Measurements from ENCODE around the gene BEST4. TPM values are rescaled to one million over a fixed set of nuclear protein-coding genes. Genes with fewer than 3 reads are reported as not detected.

The BEST4 gene
- total and polyA plus RNA-seq, 2 experiments from 2014 or later: 0.48 to 0.83 TPM

DNA sequence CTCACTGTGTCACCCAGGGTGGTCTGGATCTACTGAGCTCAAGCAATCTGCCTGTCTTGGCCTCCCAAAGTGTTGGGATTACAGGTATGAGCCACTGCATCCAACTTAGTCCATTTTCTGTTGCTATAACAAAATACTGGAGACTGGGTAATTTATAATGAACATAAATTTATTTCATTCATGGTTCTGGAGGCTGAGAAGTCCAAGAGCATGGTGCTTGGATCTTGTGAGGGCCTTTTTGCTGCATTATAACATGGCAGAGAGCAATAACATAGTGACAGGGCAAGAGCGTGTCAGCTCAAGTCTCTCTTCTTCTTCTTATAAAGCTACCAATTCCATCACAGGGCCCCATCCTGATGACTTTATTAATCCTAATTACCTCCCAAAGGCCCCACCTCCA lies 52.0 kb downstream of the BEST4 start:
- H3K27ac ChIP-seq: no peak overlapping the region
- 93% methylated on average over 1 of the region's 1 CpG for WGBS (ENCODE audit: low lambda C conversion rate, missing lambda C conversion rate)
- H3K4me3 ChIP-seq: no peak overlapping the region
- no peaks in the 10 kb centered on the region for H4K20me1 ChIP-seq (ENCODE audit: insufficient read depth, poor library complexity, severe bottlenecking)
- H2AFZ ChIP-seq: no peak overlapping the region
- H3K27me3 ChIP-seq: no peaks in the 10 kb centered on the region
- TF ChIP-seq EZH2 (IDR thresholded peaks at IDR 0.05; ENCODE audit: borderline replicate concordance) (no peak), EZH2phosphoT487 (IDR thresholded peaks at IDR 0.05; ENCODE audit: low read depth, severe bottlenecking, unreplicated experiment) (no peak)
- TF ChIP-seq, protein P1, sequence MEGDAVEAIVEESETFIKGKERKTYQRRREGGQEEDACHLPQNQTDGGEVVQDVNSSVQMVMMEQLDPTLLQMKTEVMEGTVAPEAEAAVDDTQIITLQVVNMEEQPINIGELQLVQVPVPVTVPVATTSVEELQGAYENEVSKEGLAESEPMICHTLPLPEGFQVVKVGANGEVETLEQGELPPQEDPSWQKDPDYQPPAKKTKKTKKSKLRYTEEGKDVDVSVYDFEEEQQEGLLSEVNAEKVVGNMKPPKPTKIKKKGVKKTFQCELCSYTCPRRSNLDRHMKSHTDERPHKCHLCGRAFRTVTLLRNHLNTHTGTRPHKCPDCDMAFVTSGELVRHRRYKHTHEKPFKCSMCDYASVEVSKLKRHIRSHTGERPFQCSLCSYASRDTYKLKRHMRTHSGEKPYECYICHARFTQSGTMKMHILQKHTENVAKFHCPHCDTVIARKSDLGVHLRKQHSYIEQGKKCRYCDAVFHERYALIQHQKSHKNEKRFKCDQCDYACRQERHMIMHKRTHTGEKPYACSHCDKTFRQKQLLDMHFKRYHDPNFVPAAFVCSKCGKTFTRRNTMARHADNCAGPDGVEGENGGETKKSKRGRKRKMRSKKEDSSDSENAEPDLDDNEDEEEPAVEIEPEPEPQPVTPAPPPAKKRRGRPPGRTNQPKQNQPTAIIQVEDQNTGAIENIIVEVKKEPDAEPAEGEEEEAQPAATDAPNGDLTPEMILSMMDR (IDR thresholded peaks at IDR 0.05; ENCODE audit: poor library complexity): no peak
- H3K36me3 ChIP-seq (replicated peaks; ENCODE audit: insufficient read depth, low read depth): no peaks in the 10 kb centered on the region
- no peaks in the 10 kb centered on the region for H3K9me2 ChIP-seq (replicated peaks; ENCODE audit: insufficient read depth)
- H3K4me1 ChIP-seq (ENCODE audit: insufficient read depth): peaks cover 3% of the 10 kb centered on the region
- peaks cover 9% of the 10 kb centered on the region for H3K79me2 ChIP-seq
- no peak overlapping the region for H3K4me2 ChIP-seq
- DNase-seq (ENCODE audit: low spot score): no peak
- H3K9me3 ChIP-seq (ENCODE audit: low read depth): no peaks in the 10 kb centered on the region

DNA sequence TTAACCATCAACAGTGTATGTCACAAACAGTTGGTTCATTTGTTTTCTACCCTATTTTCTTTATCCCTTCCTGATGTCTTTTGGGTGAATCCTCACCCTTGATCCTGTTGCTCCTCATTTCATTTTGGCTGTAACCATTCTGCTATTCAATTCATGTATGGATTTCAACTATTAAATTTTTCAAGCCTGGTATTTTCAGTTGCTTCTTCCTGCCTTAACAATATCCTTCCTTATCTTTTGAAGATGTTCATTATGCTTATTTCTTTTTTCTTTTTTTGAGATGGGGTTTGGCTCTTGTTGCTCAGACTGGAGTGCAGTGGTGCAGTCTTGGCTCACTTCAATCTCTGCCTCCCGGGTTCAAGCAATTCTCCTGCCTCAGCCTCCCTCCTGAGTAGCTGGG lies 54.2 kb downstream of the BEST4 start:
- Histone ChIP-seq H3K27ac (no peak overlapping the region), H3K36me3 (replicated peaks; ENCODE audit: insufficient read depth, low read depth) (no peaks in the 10 kb centered on the region), H2AFZ (no peak overlapping the region), H3K4me3 (no peak overlapping the region), H3K9me2 (replicated peaks; ENCODE audit: insufficient read depth) (no peaks in the 10 kb centered on the region), H4K20me1 (ENCODE audit: insufficient read depth, poor library complexity, severe bottlenecking) (no peaks in the 10 kb centered on the region), H3K27me3 (no peaks in the 10 kb centered on the region), H3K4me2 (no peak overlapping the region), H3K4me1 (ENCODE audit: insufficient read depth) (no peaks in the 10 kb centered on the region), H3K9me3 (ENCODE audit: low read depth) (no peaks in the 10 kb centered on the region), H3K79me2 (no peaks in the 10 kb centered on the region)
- 93% methylated on average over 1 of the region's 1 CpG for WGBS (ENCODE audit: low lambda C conversion rate, missing lambda C conversion rate)
- no peak for DNase-seq (ENCODE audit: low spot score)
- TF ChIP-seq EZH2 (IDR thresholded peaks at IDR 0.05; ENCODE audit: borderline replicate concordance) (no peak), EZH2phosphoT487 (IDR thresholded peaks at IDR 0.05; ENCODE audit: low read depth, severe bottlenecking, unreplicated experiment) (no peak)
- TF ChIP-seq, protein P1 (IDR thresholded peaks at IDR 0.05; ENCODE audit: poor library complexity): no peak

Small RNAs within 50 kb of the gene (small RNA-seq; reads per million reads assigned to genes)
- gene SNORD38A (239 reads per million, percentile 98 among the genes with 10 or more reads in this experiment), gene SNORD38B (not detected), gene SNORD46 (6,150 reads per million, percentile 100 among the genes with 10 or more reads in this experiment), gene SNORD55 (not detected)

Other genes starting within 250 kb of the BEST4 start
- gene TMEM53, start 113.7 kb downstream of the BEST4 start, total RNA-seq: 6.9 and 11.7 TPM in 2 replicates
- 27.5 and 37.4 TPM in 2 replicates for gene TMEM53, start 113.7 kb downstream of the BEST4 start, polyA plus RNA-seq
- 1.2 and 3.1 TPM in 2 replicates for gene ARMH1, start 113.5 kb downstream of the BEST4 start, total RNA-seq
- 6.1 and 6.3 TPM in 2 replicates for gene ARMH1, start 113.5 kb downstream of the BEST4 start, polyA plus RNA-seq
- gene RNU5D-1, start 57.0 kb downstream of the BEST4 start, total RNA-seq: not detected in 2 replicates
- not detected in 2 replicates for gene RNU5D-1, start 57.0 kb downstream of the BEST4 start, polyA plus RNA-seq
- gene KIF2C, start 48.3 kb downstream of the BEST4 start, total RNA-seq: 4.1 and 5.8 TPM in 2 replicates
- gene KIF2C, start 48.3 kb downstream of the BEST4 start, polyA plus RNA-seq: 6.7 and 8.8 TPM in 2 replicates
- 2,179 and 2,550 TPM in 2 replicates for gene RPS8, start 12.6 kb downstream of the BEST4 start, total RNA-seq
- gene RPS8, start 12.6 kb downstream of the BEST4 start, polyA plus RNA-seq: 481 and 503 TPM in 2 replicates
- 8.9 and 18.2 TPM in 2 replicates for gene PLK3, start 12.2 kb upstream of the BEST4 start, total RNA-seq
- 38.7 and 40.1 TPM in 2 replicates for gene PLK3, start 12.2 kb upstream of the BEST4 start, polyA plus RNA-seq
- 0.30 and 1.6 TPM in 2 replicates for gene DYNLT4, start 19.2 kb upstream of the BEST4 start, total RNA-seq
- gene DYNLT4, start 19.2 kb upstream of the BEST4 start, polyA plus RNA-seq: 2.2 and 3.0 TPM in 2 replicates
- gene BTBD19, start 20.4 kb upstream of the BEST4 start, total RNA-seq: 4.8 and 5.5 TPM in 2 replicates
- gene BTBD19, start 20.4 kb upstream of the BEST4 start, polyA plus RNA-seq: 16.8 and 20.6 TPM in 2 replicates
- 0.43 and 0.56 TPM in 2 replicates for gene PTCH2, start 55.1 kb upstream of the BEST4 start, total RNA-seq
- gene PTCH2, start 55.1 kb upstream of the BEST4 start, polyA plus RNA-seq: 1.3 and 2.5 TPM in 2 replicates
- gene EIF2B3, start 198.4 kb upstream of the BEST4 start, total RNA-seq: 11.8 and 17.8 TPM in 2 replicates
- gene EIF2B3, start 198.4 kb upstream of the BEST4 start, polyA plus RNA-seq: 17.3 and 18.4 TPM in 2 replicates
- 27.1 and 27.6 TPM in 2 replicates for gene HECTD3, start 223.2 kb upstream of the BEST4 start, total RNA-seq
- 39.1 and 39.3 TPM in 2 replicates for gene HECTD3, start 223.2 kb upstream of the BEST4 start, polyA plus RNA-seq
- gene UROD, start 224.1 kb upstream of the BEST4 start, total RNA-seq: 77.1 and 91.8 TPM in 2 replicates
- 152 and 167 TPM in 2 replicates for gene UROD, start 224.1 kb upstream of the BEST4 start, polyA plus RNA-seq

Data from hepatocyte (in vitro differentiated cells).